Pericardium fibroblast (primary cell): ENCODE measurements around the gene FBXO47. TPM values are rescaled to one million over a fixed set of nuclear protein-coding genes. Genes with fewer than 3 reads are reported as not detected.

ENCODE experiments used
- total RNA-seq: library from RNA; depleted of rRNA; stranded (reverse); fragments of >200 nt; gene quantifications from 2 replicates; pipeline ENCODE4 v1.2.3, GENCODE V29; 2015

FBXO47 gene, protein sequence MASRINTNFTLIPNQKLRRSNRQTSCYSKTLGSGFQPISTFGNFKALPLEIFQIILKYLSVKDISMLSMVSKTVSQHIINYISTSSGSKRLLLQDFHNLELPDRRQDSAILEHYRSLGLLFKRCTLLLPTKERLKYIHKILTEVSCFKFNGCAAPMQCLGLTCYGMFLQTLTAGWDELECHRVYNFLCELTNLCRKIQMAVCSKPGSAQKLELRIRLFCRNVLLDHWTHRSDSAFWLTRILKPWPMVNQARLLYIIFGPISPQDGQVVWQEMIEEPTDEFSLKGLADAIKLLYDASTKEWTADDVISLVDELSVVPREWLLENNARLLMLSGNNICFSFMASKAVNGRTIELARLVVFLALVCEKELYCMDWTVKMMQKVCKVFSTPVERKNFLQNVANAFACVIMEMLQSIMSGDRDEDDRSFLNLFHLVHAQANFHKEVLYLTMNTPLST
- total RNA-seq: not detected in 2 replicates

DNA sequence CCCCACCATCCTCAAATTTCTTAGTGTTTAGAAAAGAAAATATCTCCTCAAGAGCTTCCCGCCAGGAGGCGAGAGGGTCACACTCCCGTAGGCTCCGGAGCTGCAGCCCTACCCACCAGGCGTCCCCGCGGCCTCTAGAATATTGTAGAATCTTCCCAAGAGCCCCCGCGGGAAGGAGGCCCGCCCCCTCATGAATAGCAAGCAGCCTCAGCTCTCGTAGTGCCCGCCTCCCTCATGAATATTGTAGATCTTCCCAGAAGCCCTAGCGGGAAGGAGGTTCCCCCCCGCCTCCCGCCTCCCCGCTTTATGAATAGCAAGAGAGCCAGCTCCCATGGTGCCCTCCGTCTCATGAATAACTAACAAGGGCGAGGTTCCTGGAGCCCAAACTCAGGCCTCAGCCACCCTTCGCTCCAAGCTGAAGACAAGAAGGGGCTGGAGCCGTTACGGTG, at the start of gene FBXO47:
Gene FBXO47, minus strand, starts transcription at position 114 of the 449 bp plus-strand sequence. CDS start 4,378 bp downstream, outside the sequence.

DNA sequence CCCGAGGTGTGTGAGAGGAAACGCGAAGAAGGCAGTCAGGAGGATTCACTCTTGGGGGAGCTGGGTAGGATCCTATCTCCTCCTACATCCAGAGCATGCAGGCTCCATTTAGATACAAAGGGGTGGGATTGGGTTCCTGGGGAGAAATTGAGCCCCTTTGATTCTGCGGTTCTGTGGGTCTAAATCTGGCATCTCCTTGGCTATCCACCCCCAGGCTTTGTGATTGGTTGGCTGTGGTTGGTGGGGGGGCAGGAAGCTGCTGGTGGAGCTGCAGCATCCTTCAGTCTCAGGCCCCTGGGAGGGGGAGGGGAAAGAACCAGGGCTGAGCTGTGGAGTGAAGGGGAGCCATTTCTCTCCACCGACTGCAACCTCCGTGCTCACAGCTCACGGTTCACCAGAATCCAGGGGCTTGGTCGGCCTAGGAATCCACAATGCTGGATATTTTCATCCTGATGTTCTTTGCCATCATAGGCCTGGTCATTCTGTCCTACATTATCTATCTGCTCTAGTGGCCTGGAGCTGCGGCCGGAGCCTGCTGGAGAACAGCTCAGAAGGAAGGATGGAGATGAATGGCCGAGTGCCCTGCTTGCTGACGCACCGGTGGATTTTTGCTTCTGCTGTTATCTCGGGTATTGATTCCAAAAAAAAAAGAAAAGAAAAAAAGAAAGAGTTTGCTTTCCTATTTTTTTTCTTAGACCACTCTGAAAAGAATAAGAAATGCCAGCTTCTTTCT, 41.8 kb downstream of the FBXO47 start, which contains the start of gene LASP1NB:
Gene LASP1NB, plus strand, starts transcription at position 352 of the 733 bp plus-strand sequence.

Other genes starting within 250 kb of the FBXO47 start
- 8.0 and 12.4 TPM in 2 replicates for gene CISD3, start 237.1 kb downstream of the FBXO47 start, total RNA-seq
- gene PCGF2, start 219.1 kb downstream of the FBXO47 start, total RNA-seq: 4.8 and 8.5 TPM in 2 replicates
- 116 and 187 TPM in 2 replicates for gene PSMB3, start 214.7 kb downstream of the FBXO47 start, total RNA-seq
- gene PIP4K2B, start 167.8 kb downstream of the FBXO47 start, total RNA-seq: 45.4 and 54.4 TPM in 2 replicates
- gene CWC25, start 142.1 kb downstream of the FBXO47 start, total RNA-seq: 8.5 and 10.5 TPM in 2 replicates
- gene RPL23, start 113.7 kb downstream of the FBXO47 start, total RNA-seq: 1,910 and 2,508 TPM in 2 replicates
- gene LASP1, start 97.3 kb downstream of the FBXO47 start, total RNA-seq: 255 and 440 TPM in 2 replicates
- gene PLXDC1, start 184.2 kb upstream of the FBXO47 start, total RNA-seq: 0.09 and 0.70 TPM in 2 replicates
- gene ARL5C, start 198.8 kb upstream of the FBXO47 start, total RNA-seq: not detected in 2 replicates
- 6.1 and 21.4 TPM in 2 replicates for gene CACNB1, start 230.3 kb upstream of the FBXO47 start, total RNA-seq
- 2,601 and 3,126 TPM in 2 replicates for gene RPL19, start 232.9 kb upstream of the FBXO47 start, total RNA-seq